CD4-positive, alpha-beta T cell treated with Interleukin-17A for 1 hour (primary cell): Measurements from ENCODE around the gene JUP.

Experiments
- DNase-seq: peaks from one replicate; pipeline ENCODE4 v3.0.0-alpha.2; 2020

The JUP gene

GRCh38 chr17:41711669-41712400 lies 74.7 kb downstream of the JUP start, which contains the start of gene GAST:
Gene GAST, plus strand, starts transcription at chr17:41712331. Its CDS starts 3,106 bp downstream, at chr17:41715437.
- no peak for DNase-seq

- no peak for DNase-seq
These were observed 75.9 kb downstream of the JUP start for GRCh38 chr17:41710472-41711090.

- no peak for DNase-seq
These were observed 78.5 kb downstream of the JUP start for GRCh38 chr17:41707803-41708669.

- DNase-seq, result no peak
These were observed 81.1 kb downstream of the JUP start for GRCh38 chr17:41705271-41705991.
